ENCODE data around the gene IGIP.

The IGIP gene

DNA sequence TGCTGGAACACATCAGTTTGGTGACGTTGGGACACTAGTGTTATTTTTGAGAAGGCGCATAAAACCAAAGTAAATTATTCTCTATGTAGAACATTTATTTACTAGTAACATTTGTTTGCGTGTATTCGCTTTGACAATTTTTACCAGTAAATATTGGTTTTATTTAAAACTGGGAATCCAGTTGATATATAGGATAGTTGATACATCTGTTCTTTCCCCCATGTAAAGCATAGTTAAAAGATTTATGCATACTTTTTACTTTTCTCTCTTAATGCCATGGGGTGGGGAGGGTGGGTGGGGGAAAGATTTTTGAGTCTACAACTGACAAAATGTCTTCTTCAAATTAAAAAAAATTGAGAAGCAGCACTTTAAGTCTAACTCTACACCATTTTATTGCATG is at the start of gene IGIP:
IGIP (plus strand) TSS at position 301 of the 400 bp plus-strand sequence. CDS start 2,540 bp downstream, outside the sequence.
- TF ChIP-seq GATA2 (IDR thresholded peaks at IDR 0.05; ENCODE audit: low read depth, low read length) (no peak), GATA3 (IDR thresholded peaks at IDR 0.05; ENCODE audit: low read depth, low read length) (no peak)

DNA sequence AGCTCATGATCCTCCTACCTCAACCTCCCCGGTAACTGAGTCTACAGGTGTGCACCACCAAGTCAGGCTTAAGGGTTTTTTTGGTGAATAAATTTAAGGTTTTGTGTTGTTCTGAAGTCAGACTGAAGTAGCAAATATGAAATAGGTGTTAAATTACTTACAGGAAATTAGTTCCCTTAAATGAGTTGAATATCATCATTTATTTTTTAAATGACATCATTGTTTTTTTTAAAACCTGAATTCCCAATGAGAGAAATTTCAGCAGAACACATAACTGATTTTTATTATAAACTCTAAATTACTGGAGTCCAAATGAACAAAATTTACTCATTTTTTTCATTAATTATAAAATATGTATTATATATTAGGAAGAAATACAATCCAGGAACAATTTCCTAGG is 49.6 kb upstream of the IGIP start:
- TF ChIP-seq GATA3 (IDR thresholded peaks at IDR 0.05; ENCODE audit: low read depth, low read length) (no peak), GATA2 (IDR thresholded peaks at IDR 0.05; ENCODE audit: low read depth, low read length) (no peak)

DNA sequence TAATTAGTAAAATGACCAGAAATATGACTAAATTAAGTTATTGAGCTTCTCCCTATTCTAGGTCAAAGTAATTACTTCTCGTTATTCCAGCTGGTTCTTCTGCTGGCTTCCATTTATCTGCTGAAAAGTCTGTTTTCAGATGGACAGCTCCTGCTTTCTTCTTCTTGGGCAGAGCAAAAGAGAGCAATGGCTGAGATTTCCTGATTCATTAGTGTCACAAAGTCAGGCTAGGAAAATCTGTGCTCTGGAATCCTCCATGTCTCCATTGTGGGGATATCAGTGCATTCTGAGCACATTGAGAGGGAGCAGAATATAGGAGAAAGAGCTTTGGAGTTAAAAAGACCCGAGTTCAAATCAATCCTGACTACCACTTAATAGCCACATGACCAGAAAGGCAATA is 48.9 kb upstream of the IGIP start:
- no peak for TF ChIP-seq GATA3 (IDR thresholded peaks at IDR 0.05; ENCODE audit: low read depth, low read length)
- no peak for TF ChIP-seq GATA2 (IDR thresholded peaks at IDR 0.05; ENCODE audit: low read depth, low read length)

DNA sequence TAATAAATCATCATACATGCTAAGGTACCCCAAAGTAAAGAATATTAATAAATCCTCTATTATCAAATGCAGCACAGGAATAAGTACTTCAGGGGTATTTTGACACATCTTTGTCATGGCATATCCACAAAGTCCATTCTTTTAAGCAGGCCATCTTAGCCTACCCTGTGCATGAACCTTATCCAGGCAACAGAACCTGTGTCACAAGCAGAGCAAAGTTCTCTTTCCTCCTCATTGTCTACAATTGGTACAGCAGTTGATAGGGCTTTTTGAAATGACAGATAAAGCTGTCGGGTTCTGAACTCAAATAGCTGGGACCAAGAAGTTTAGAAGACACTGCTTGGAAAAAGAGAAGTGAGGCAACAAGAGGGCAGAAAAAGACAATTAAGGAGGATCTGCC is 42.6 kb upstream of the IGIP start:
- TF ChIP-seq GATA2 (IDR thresholded peaks at IDR 0.05; ENCODE audit: low read depth, low read length) (no peak), GATA3 (IDR thresholded peaks at IDR 0.05; ENCODE audit: low read depth, low read length) (no peak)

DNA sequence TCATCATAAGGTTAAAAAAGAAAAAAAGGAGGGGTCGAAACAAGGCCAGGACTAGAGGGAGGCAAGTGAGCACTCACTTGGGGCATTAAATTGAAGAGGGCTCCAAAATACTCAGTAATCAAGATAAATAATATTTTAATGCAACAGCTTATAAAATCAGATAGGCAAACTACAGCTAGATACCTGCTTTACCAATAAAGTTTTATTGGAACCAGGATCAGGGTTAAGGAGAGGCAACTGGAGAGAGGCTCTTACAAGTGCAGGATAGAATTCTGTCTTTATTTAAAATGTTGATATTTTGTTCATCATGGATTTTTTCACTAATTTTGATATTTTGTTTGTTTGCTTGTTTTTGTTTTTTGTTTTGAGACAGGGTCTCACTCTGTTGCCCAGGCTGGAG is 42.1 kb upstream of the IGIP start:
- TF ChIP-seq GATA2 (IDR thresholded peaks at IDR 0.05; ENCODE audit: low read depth, low read length) (no peak), GATA3 (IDR thresholded peaks at IDR 0.05; ENCODE audit: low read depth, low read length) (no peak)

DNA sequence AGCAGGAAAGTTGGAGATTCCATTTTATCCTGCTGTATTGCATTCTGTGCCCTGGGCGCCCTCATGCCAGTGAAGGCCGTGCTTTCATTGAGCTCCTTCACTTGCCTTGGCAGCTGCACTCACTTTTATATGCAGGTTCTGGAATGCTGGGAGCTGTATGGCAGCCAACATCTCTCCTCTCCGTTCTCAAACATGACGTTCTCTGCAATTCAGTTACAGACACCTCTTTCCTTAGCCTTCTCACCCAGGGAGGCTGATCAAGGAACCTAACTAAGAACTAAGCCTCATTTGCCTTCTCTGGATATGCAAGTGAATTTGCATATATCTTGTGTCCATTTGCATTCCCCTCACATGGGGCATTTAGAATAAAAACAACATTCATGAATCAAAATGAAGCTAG is 41.2 kb upstream of the IGIP start:
- TF ChIP-seq GATA3 (IDR thresholded peaks at IDR 0.05; ENCODE audit: low read depth, low read length) = no peak

DNA sequence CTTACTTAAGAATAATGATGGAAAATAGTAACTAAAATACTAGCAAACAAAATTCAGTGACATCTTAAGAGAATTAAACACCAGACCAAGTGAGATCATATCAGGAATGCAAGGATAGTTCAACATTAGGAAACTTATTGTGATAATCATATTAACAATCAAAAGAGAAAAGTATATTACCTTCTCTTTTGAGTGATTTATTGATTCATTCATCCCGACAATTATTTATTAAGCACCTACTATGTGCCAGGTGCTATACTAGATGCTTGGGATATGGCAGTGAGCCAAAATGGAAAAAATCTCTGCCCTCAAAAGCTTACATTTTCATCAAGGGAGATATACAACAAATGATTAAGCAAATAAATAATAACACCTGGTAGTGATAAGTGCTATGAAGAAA is 35.5 kb upstream of the IGIP start:
- TF ChIP-seq GATA2 (IDR thresholded peaks at IDR 0.05; ENCODE audit: low read depth, low read length) = no peak
- TF ChIP-seq GATA3 (IDR thresholded peaks at IDR 0.05; ENCODE audit: low read depth, low read length) = no peak

DNA sequence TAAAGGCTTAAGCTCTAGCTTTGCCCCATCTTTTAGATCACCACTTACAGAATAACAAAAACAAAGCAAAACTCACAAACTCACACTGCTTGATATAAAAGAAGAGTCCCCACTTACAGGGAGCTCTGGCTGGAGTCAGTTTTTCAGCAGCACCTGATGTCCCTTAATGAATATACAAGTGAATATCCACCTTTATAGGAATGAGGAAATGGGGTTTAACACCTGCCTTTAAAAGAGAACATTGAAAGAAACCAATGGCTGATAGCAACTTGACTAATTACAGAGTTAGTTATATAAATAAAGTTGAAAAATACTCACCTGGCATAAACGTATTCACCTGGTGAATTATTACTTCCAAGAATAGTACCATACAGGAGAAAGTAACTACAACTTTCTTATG is 32.6 kb upstream of the IGIP start:
- TF ChIP-seq GATA3 (IDR thresholded peaks at IDR 0.05; ENCODE audit: low read depth, low read length) (no peak), GATA2 (IDR thresholded peaks at IDR 0.05; ENCODE audit: low read depth, low read length) (no peak)

DNA sequence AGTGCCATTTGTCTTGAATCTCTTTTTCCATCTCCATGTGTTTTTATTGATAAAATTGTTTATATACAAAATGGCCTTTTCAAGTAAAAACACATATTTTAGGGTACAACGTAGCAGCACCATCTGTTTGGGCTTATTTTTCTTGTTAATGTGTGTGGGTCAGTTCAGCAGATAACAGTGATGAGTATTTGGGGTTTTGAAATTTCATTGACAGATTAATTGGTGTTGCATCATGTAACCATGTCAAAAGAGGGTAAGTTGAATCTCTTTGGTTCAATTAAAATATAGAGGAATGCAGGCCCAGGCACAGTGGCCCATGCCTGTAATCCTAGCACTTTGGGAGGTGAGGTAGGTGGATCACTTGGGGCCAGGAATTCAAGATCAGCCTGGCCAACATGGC is 31.9 kb upstream of the IGIP start:
- TF ChIP-seq GATA3 (IDR thresholded peaks at IDR 0.05; ENCODE audit: low read depth, low read length) (no peak), GATA2 (IDR thresholded peaks at IDR 0.05; ENCODE audit: low read depth, low read length) (no peak)

DNA sequence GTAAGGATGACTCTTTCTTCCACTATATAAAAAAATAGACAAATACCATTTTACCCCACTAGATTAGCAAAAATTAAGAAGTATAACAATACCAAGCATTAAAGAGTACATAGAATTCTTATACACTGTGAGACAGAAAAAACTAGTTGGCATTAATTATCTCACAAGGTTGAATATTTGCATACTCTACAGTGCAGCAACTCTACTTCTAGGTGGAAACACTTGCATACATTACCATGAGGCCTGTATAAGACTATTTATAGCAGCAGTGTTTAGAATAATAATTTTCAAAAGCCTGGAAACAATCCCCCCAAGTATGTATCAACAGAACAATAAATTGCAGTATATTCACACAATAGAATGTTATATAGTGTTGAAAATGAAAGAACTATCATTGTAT is 30.8 kb upstream of the IGIP start:
- TF ChIP-seq GATA2 (IDR thresholded peaks at IDR 0.05; ENCODE audit: low read depth, low read length) (no peak), GATA3 (IDR thresholded peaks at IDR 0.05; ENCODE audit: low read depth, low read length) (no peak)

DNA sequence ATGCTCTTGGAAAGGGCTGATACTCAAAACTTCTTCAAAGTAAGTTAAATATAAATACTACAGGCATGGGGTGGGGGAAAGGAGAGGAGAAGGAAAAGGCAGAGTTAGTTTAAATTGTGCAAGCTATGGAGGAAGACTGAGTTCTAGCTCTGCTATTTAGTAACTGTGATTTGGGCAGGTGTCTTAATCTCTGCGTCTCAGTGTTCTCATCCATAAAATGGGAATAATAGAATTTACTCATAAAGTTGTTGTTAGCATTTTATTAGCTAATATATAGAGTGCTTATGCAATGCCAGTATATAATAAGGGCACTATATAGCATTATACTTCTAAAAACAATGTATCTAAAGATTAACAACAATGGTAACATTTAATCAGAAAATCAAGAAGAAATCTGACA is 24.6 kb upstream of the IGIP start:
- TF ChIP-seq GATA3 (IDR thresholded peaks at IDR 0.05; ENCODE audit: low read depth, low read length) (no peak), GATA2 (IDR thresholded peaks at IDR 0.05; ENCODE audit: low read depth, low read length) (no peak)

DNA sequence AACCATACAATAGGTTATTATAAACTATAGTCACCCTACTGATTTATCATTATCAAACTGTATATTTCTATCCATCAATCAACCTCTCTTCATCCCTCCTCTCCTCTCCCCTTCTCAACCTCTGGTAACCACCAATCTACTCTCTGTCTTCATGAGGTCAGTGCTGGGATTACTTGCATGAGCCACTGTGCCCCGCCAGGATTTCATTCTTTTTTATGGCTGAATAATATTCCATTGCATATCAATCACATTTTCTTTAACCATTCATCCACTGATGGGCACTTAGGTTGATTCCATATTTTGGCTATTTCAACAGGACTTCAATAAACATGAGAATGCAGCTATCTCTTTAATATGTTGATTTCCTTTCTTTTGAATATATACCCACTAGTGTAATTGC is 22.6 kb upstream of the IGIP start:
- TF ChIP-seq GATA3 (IDR thresholded peaks at IDR 0.05; ENCODE audit: low read depth, low read length) = no peak

DNA sequence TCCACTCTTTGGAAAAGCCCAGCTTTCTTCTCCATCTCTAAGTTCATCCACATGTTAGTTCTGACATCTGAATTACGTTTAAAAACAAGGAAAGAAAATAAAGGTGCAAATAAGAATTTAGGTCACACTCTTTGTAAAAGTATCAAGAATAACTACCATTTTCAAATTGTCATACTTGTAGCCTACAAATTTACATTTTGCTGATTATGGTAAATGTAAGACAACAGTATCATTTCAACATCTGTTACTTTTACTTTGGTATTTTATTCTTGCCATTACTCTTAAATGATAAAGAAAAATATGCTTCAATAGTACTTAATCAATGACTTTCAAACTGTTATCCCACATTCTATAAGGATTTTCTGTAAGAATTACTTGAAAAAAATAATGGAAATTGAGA is 21.6 kb upstream of the IGIP start:
- TF ChIP-seq GATA3 (IDR thresholded peaks at IDR 0.05; ENCODE audit: low read depth, low read length) = no peak

DNA sequence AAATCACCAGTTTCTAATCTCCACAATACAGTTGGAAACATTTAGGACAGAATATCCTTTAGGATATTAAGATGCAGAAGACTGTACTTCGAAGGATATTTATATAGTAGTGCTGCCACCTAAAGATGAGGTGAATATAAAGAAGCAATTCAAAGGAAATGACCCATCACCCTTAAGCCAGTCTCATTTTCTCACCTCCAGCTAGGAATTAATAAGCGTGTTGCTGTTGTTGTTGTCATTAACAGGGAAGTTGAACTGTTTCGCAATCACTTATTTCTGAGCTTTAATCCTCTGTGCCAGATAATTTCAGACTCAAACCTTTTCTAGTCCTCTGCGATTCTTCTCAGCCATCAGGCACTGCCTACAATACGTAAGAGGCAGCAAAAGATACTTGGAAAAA is 19.6 kb upstream of the IGIP start:
- TF ChIP-seq GATA3 (IDR thresholded peaks at IDR 0.05; ENCODE audit: low read depth, low read length) (no peak), GATA2 (IDR thresholded peaks at IDR 0.05; ENCODE audit: low read depth, low read length) (no peak)

DNA sequence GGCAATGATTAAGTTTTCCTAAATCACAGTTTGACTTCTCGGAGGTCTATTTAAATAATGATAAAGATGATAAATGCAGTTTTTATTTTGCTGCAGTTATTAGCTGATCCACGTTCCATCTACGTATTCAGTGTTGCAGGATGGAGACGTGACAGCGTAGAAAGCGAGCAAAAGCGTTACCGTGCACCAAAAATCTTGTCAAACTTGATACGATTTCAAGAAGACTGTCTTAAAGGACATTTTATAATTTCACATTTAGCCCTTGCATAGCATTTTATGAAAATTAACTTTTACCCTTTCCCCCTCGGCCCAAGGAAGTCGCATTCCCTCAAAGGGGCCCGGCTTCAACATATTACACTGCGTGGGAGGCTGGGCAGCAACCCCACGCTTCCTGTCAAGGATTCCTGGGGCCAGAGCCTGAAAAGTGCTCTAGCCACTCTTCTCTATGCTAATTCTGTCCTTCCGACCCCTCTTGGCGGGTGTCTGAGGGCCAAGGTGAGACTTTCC is 18.9 kb upstream of the IGIP start:
- TF ChIP-seq GATA2 (IDR thresholded peaks at IDR 0.05; ENCODE audit: low read depth, low read length) (no peak), GATA3 (IDR thresholded peaks at IDR 0.05; ENCODE audit: low read depth, low read length) (no peak)

DNA sequence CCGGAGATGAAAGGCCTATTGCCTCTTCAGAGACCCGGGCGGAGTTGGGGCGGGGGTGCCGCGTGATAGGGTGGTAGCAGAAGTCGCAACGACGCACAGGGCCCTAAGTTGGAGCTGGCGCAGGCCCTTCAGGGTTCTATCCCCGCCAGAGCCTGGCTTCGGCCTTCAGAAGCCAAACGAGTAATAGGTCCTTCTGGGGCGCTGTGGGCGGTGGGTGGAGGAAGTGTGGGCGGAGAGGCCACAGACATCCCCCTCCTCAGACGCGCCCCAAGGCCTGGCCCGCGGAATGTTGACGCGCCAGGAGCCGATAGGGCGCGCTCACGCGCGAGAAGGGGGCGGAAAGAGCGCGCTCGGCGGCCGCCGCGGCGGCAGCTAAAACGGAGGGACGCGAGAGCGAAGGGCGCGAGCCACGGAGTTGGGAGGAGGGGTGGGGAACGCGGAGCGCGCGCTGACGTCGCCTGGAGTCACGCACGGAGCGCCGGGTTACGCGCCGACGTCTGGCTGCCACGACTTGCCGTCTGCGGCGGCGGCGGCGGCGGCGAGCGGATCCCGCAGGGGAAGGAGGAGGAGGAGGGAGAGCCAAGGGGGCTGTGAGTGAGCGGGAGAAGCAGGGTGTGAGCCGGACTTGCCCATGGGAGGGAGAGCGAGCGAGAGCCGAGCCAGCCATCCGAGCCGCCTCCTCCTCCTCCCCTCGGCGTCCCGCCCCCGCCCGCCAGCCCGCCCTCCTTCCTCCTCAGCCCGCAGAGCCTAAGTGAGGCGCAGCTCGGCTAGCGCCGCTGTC is 18.2 kb upstream of the IGIP start:
- no peak for TF ChIP-seq GATA2 (IDR thresholded peaks at IDR 0.05; ENCODE audit: low read depth, low read length)
- TF ChIP-seq GATA3 (IDR thresholded peaks at IDR 0.05; ENCODE audit: low read depth, low read length) = no peak

All from SH-SY5Y (cell line).